Measurements from ENCODE around the gene PPP5C. TPM values are rescaled to one million over a fixed set of nuclear protein-coding genes. Genes with fewer than 3 reads are reported as not detected.

Gene PPP5C
- total and polyA plus RNA-seq, 4 donors = 19.0 to 50.5 (median 28.3) TPM

DNA sequence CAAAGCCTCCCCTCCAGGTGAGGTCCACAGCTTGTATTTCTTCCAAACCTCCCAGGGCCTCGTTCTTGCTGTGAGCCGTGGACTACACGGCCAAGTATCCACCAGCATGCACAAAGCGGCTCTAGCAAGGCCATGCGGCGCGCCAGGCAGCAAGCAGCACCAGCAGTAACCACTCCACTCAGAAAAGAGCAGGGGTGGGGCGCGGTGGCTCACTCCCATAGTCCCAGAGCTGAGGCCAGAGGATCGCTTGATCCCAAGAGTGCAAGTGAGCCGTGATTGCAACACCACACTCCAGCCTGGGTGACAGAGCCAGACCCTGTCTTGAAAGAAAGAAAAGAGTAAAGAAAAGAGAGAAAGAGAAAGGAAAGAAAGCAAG is 61.8 kb downstream of the PPP5C start:
- Histone ChIP-seq H3K9me3 (ENCODE audit: control insufficient read depth in 4 of 4, low read length in 3 of 4) (no peaks in the 10 kb centered on the region), H3K27me3 (ENCODE audit: control insufficient read depth in 4 of 4, insufficient read depth in 4 of 4, low read length in 3 of 4) (peaks cover 0 to 6% (median 2%) of the 10 kb centered on the region in 4 donors), H3K27ac (ENCODE audit: low read depth in 1 of 2, low read length in 2 of 2) (no peak overlapping the region), H3K4me1 (ENCODE audit: control insufficient read depth in 4 of 4, insufficient read depth in 4 of 4, low read length in 3 of 4) (peaks cover 2 to 21% (median 7%) of the 10 kb centered on the region in 4 donors), H3K36me3 (ENCODE audit: control insufficient read depth in 4 of 4, insufficient read depth in 3 of 4, low read depth in 1 of 4, low read length in 3 of 4) (no peaks in the 10 kb centered on the region), H3K4me3 (ENCODE audit: low read depth in 1 of 3, low read length in 3 of 3) (no peak overlapping the region), H3K9ac (ENCODE audit: low read depth in 1 of 2, low read length in 2 of 2) (no peak overlapping the region)
- DNase-seq (ENCODE audit: low spot score) = no peak
- WGBS = 15% methylated on average over 11 of the region's 11 CpGs
- no peak for TF ChIP-seq REST (IDR thresholded peaks at IDR 0.05)
- TF ChIP-seq RXRA (IDR thresholded peaks at IDR 0.05) = no peak
- TF ChIP-seq FOXA1 (IDR thresholded peaks at IDR 0.05) = no peak
- no peak for TF ChIP-seq HNF4A (conservative IDR thresholded peaks at IDR 0.05)
- TF ChIP-seq NR2F2 (IDR thresholded peaks at IDR 0.05) = no peak
- TF ChIP-seq, protein P1, sequence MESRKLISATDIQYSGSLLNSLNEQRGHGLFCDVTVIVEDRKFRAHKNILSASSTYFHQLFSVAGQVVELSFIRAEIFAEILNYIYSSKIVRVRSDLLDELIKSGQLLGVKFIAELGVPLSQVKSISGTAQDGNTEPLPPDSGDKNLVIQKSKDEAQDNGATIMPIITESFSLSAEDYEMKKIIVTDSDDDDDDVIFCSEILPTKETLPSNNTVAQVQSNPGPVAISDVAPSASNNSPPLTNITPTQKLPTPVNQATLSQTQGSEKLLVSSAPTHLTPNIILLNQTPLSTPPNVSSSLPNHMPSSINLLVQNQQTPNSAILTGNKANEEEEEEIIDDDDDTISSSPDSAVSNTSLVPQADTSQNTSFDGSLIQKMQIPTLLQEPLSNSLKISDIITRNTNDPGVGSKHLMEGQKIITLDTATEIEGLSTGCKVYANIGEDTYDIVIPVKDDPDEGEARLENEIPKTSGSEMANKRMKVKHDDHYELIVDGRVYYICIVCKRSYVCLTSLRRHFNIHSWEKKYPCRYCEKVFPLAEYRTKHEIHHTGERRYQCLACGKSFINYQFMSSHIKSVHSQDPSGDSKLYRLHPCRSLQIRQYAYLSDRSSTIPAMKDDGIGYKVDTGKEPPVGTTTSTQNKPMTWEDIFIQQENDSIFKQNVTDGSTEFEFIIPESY (IDR thresholded peaks at IDR 0.05) = no peak
- no peak for TF ChIP-seq GABPA (IDR thresholded peaks at IDR 0.05 in 1 of 2, conservative IDR thresholded peaks at IDR 0.05 in 1 of 2)
- TF ChIP-seq FOXA2 (IDR thresholded peaks at IDR 0.05) = no peak
- TF ChIP-seq YY1 (IDR thresholded peaks at IDR 0.05) = no peak
- TF ChIP-seq MAX (IDR thresholded peaks at IDR 0.05) = no peak
- no peak for TF ChIP-seq ATF3 (IDR thresholded peaks at IDR 0.05)
- TF ChIP-seq JUND (IDR thresholded peaks at IDR 0.05) = no peak
- TF ChIP-seq SP1 (IDR thresholded peaks at IDR 0.05) = no peak

GRCh38 chr19:46409191-46409590 is 62.3 kb downstream of the PPP5C start:
- H3K36me3 ChIP-seq (ENCODE audit: control insufficient read depth in 4 of 4, insufficient read depth in 3 of 4, low read depth in 1 of 4, low read length in 3 of 4) = no peaks in the 10 kb centered on the region
- H3K4me3 ChIP-seq (ENCODE audit: low read depth in 1 of 3, low read length in 3 of 3) = no peak overlapping the region
- H3K27me3 ChIP-seq (ENCODE audit: control insufficient read depth in 4 of 4, insufficient read depth in 4 of 4, low read length in 3 of 4) = peaks cover 0 to 6% (median 2%) of the 10 kb centered on the region in 4 donors
- H3K27ac ChIP-seq (ENCODE audit: low read depth in 1 of 2, low read length in 2 of 2) = no peak overlapping the region
- peaks cover 0 to 17% (median 4%) of the 10 kb centered on the region in 4 donors for H3K4me1 ChIP-seq (ENCODE audit: control insufficient read depth in 4 of 4, insufficient read depth in 4 of 4, low read length in 3 of 4)
- TF ChIP-seq RAD21 (IDR thresholded peaks at IDR 0.05) (no peak), SP1 (IDR thresholded peaks at IDR 0.05) (no peak), EGR1 (IDR thresholded peaks at IDR 0.05; ENCODE audit: low read depth in 2 of 2) (no peak), JUND (IDR thresholded peaks at IDR 0.05) (no peak)
- WGBS = 88% methylated on average over 3 of the region's 3 CpGs
- H3K9ac ChIP-seq (ENCODE audit: low read depth in 1 of 2, low read length in 2 of 2) = no peak overlapping the region
- no peaks in the 10 kb centered on the region for H3K9me3 ChIP-seq (ENCODE audit: control insufficient read depth in 4 of 4, low read length in 3 of 4)
- no peak for DNase-seq (ENCODE audit: low spot score)

Data from liver (tissue), 9 donors.